Measurements from ENCODE around the gene RAP1GAP2.
"Not testable (repeated sequence)": the region's sequence is repeated elsewhere in the genome, so short reads cannot be mapped to it uniquely, and the experiment has no call there.

The RAP1GAP2 gene

DNA sequence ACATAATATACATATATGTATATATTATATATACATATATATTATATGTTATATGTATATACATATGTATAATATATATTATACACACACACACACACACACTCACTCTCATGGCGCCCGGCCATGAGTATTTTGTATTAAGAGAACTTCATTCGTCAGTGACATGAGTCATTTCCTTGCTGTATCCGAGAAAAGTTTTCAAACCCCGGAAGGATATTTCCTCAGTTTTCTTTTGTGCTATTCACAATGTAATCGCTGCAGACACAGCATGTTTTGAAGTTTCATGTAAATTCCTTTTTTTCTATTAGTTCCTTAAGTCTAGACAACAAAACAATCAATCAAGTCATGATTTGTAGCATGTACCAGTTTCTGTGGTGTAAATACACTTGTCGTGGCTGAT, 233.9 kb downstream of the RAP1GAP2 start:
- no peak overlapping the region for H3K27ac ChIP-seq
- TF ChIP-seq, protein P1, sequence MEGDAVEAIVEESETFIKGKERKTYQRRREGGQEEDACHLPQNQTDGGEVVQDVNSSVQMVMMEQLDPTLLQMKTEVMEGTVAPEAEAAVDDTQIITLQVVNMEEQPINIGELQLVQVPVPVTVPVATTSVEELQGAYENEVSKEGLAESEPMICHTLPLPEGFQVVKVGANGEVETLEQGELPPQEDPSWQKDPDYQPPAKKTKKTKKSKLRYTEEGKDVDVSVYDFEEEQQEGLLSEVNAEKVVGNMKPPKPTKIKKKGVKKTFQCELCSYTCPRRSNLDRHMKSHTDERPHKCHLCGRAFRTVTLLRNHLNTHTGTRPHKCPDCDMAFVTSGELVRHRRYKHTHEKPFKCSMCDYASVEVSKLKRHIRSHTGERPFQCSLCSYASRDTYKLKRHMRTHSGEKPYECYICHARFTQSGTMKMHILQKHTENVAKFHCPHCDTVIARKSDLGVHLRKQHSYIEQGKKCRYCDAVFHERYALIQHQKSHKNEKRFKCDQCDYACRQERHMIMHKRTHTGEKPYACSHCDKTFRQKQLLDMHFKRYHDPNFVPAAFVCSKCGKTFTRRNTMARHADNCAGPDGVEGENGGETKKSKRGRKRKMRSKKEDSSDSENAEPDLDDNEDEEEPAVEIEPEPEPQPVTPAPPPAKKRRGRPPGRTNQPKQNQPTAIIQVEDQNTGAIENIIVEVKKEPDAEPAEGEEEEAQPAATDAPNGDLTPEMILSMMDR (conservative IDR thresholded peaks at IDR 0.05) = no peak

DNA sequence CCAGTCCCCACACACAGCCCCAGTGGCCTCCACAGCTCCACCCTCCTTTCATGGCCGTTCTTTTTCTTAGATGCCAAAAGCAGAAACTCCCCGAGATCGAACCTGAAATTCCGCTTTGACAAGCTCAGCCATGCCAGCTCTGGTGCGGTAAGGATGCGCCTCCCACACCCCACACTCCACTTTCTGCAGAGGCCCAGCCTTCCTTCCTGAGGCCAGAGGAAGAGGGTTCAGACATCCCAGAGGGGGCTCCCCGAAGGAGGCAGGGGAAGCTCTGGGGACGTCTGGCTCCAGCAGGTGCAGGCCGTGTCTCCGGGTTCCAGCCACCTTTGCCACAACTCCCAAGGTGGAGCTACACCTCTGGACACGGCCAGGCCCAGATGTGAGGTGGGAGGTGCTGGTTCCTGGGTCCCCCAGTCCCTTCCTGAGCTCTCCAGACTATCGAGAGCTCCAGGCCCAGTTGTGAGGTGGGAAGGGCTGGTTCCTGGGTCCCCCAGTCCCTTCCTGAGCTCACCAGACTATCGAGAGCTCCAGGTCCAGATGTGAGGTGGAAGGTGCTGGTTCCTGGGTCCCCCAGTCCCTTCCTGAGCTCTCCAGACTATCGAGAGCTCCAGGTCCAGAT, 234.7 kb downstream of the RAP1GAP2 start:
- not testable (repeated sequence) for H3K27ac ChIP-seq

DNA sequence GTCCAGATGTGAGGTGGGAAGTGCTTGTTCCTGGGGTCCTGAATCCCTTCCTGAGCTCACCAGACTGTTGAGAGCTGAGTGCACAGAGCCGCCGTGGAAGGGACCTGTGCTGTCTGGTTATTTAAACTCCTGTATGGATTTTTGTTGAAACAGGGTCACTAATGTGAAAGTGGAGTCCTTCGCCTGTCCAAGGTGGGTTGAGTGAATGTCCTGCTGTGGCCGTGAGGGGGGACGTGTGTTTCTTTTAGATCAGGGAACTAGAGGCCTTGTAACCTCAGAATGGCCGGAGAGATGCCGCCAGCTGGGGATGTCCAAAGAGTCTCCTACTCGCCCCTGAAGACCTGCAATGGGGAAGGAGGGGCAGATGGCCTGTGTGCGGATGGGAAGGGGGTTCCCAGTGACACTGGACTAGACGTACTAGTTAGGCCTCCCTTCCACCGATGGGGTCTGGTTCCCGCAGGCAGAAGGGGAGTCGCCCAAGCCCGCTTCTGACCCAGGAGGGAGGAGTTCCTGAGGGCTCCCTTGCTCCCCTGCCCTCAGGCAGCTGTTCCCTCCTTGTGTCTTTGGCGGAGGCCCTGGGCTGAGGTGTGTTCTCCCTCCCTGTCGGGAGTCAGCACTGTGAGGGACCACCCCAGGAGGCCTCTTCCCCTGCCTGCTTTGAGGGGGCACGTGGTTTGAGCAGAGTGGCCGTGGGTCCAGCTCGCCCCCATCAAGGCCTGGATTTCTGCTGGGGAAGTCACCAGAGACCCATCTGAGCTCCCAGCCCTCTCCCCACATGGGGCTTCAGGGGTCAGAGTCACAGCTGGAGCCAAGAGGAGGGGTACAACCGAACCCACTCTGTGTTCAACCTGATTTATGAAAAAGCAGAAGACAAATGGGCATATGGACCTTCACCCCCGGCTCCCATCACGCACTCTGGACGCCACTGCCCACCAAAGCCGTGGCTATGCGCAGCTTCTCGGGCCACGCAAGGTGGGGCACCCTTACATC, 236.3 kb downstream of the RAP1GAP2 start:
- no peak overlapping the region for H3K27ac ChIP-seq
- TF ChIP-seq, protein P1 (conservative IDR thresholded peaks at IDR 0.05) = no peak

DNA sequence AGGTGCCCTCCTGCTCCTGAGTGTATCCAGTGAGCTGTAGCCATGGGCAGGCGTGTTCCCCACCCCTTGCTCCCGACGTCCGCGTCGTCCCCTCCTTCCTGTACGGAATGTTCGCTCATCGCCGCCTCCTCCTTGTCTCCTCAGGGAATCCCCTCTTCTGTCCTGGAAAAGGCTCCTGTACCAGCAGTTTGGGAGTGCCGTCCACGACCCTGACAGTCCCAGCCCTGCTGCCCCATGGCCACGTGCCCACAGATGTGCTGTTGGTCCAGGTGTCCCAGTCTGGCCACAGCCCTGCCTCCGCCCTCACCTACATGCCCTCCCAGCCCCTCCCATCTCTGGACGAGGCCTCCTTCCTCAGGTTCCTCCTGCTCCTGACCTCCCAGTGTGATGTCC, 237.0 kb downstream of the RAP1GAP2 start:
- H3K27ac ChIP-seq = no peak overlapping the region
- TF ChIP-seq, protein P1 (conservative IDR thresholded peaks at IDR 0.05) = no peak

DNA sequence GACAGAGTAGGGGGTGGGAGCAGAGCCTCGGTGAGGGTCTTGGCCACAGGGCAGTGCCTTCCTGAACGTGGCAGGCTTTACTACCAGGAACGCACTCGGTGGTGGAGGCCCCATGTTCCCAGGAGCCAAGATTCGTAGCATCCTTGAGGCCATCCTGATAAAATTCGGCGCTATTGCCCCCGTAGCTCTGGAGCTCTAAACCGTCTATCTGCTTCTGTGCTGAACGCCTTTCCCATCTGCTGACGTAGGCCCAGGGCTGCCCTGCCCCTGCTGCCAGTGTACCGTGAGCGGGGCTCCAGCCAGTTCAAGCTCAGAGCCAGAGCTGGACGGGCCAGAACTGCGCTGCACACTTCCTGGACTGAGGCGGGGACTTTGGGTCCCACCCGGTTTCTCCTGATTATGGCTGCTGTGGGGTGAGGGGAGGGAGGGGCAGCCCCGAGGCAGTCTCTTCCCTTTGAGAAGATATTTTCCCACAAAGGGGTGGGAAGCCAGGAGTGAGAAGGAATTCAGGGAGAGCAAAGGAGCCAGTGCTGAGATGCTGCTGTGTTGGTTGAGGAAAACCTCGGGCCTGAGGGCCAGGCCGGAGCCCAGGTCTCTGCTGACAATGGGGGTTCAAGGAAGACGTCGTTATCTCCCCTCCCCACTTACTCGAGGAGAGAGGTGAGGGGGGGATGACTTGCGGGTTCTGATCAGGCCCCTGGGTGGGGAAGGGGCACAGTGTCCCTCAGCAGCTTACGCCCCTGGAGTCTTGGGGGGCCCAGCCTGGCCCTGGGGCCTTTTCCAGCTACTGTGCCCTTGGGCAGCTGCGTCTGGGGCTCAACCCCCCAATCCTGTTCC, 237.7 kb downstream of the RAP1GAP2 start:
- H3K27ac ChIP-seq = no peak overlapping the region
- TF ChIP-seq, protein P1 (conservative IDR thresholded peaks at IDR 0.05) = no peak

DNA sequence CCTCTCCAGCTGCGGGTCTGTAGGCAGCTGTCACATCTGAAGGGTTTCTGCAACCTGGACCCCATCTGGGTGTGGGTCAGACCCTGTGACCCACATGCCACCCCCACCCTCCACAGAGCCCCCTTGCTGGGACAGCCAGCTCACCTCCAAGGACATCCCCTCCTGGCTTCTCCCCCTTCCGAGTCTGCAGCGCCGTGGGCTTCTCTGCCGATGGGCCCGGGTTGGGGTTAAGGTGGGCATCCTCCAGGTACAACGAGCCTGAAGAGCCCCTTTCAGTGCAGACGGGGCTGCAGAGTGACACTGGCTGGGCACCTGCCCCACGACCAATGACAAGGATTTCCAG, 238.3 kb downstream of the RAP1GAP2 start:
- H3K27ac ChIP-seq = no peak overlapping the region
- TF ChIP-seq, protein P1 (conservative IDR thresholded peaks at IDR 0.05) = no peak

DNA sequence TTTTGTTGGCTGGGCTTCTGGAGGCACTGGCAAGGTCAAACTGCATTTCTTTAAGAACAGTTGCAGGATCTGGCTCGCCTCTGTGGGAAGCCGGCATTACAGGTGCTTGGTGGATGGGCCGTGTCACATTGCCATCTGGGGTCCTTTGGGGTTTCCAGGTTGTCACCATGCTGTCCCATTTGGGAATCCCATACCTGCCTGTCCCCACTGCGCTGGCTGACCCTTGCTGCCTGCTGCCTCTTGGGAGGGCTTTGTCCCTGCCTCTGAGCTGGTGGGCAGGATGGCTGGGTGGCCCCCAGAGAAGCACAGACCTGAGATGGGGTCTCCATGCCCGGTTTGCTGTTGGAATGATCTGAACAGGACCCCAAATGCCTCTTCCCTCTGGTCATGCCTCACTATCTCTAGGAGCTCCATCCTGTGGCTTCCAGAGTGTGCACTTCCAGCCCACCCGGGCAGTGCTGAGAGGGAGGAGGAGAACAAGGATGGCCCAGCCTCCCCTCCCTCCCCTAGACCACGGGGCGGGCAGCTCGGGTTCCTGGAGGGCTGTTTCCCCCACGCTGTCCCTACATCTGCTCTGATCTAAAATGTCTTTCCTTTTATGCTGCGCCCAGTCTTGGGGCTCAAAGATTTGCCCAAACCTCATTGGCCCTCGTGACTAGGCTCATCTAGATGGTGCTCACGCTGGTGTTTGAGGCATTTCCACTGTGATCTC, 239.2 kb downstream of the RAP1GAP2 start:
- TF ChIP-seq, protein P1 (conservative IDR thresholded peaks at IDR 0.05) = no peak
- H3K27ac ChIP-seq = no peak overlapping the region

All from VCaP (cell line).